ENCODE data around the gene TPX2. TPM values are rescaled to one million over a fixed set of nuclear protein-coding genes. Genes with fewer than 3 reads are reported as not detected.
A peak's percentile ranks its signal among the peaks of the same experiment; 100 is the strongest.

Gene TPX2
- polyA plus RNA-seq, 1 of the 3 experiments (the other 2 are of a cell fraction) = 17.1 TPM

GRCh38 chr20:31758521-31758920 lies 19.4 kb downstream of the TPX2 start:
- Histone ChIP-seq H3K79me2 (ENCODE audit: insufficient read depth) (peaks cover 100% of the 10 kb centered on the region), H3K9me2 (no peaks in the 10 kb centered on the region), H3F3A (replicated peaks; ENCODE audit: insufficient read depth) (peaks cover 24% of the 10 kb centered on the region), H3K36me3 (replicated peaks in 1 of 2; ENCODE audit: control insufficient read depth in 1 of 2, insufficient read depth in 2 of 2, low read length in 1 of 2) (peaks cover 0 to 20% of the 10 kb centered on the region in 2 experiments), H3K9me3 (no peaks in the 10 kb centered on the region), H3K27ac (ENCODE audit: low read depth in 2 of 2, low read length in 1 of 2) (0 out of 4 replicates have a peak overlapping the region, but pooled peaks of 1 of the 2 experiments have one; percentile 7), H3K4me3 (ENCODE audit: low read depth in 2 of 2, low read length in 1 of 2) (no peak overlapping the region), H4K20me1 (ENCODE audit: insufficient read depth) (peaks cover 22% of the 10 kb centered on the region; the same call in 1 of the 2 replicates), H3K27me3 (ENCODE audit: insufficient read depth) (no peaks in the 10 kb centered on the region), H2AFZ (ENCODE audit: low read depth) (no peak overlapping the region), H3K4me2 (no peak overlapping the region), H3K9ac (no peak overlapping the region), H3K4me1 (ENCODE audit: control insufficient read depth in 1 of 2, insufficient read depth in 2 of 2, low read depth in 1 of 2, low read length in 1 of 2) (peaks cover 0 to 10% of the 10 kb centered on the region in 2 experiments; a peak in 1 of 4 replicates)
- 96% methylated on average over 4 of the region's 4 CpGs for WGBS (ENCODE audit: low lambda C conversion rate)
- POLR2A ChIA-PET = interaction anchor here (0.7 kb wide), 1 partner anchor 12 kb away, joined by 4 read pairs; no protein-coding TSS in a partner anchor
- no peak for DNase-seq
- CTCF ChIA-PET = no interaction called here
- no peak for TF ChIP-seq GATA2 (CRISPR knock-in tag; IDR thresholded peaks at IDR 0.05)
- TF ChIP-seq TAF1 (IDR thresholded peaks at IDR 0.05; ENCODE audit: borderline replicate concordance, low read depth, low read length) = no peak
- no peak for TF ChIP-seq FOSL2 (IDR thresholded peaks at IDR 0.05; ENCODE audit: borderline replicate concordance, low read depth)
- TF ChIP-seq YY1 (IDR thresholded peaks at IDR 0.05; ENCODE audit: low read depth) = no peak
- TF ChIP-seq MXI1 (IDR thresholded peaks at IDR 0.05; ENCODE audit: low read depth, low read length) = no peak
- TF ChIP-seq FOXJ3 (CRISPR knock-in tag; IDR thresholded peaks at IDR 0.05) = no peak
- TF ChIP-seq TCF12 (IDR thresholded peaks at IDR 0.05) = no peak
- TF ChIP-seq SMC3 (IDR thresholded peaks at IDR 0.05; ENCODE audit: low read depth, low read length) = no peak
- TF ChIP-seq GABPA (IDR thresholded peaks at IDR 0.05; ENCODE audit: low read depth) = no peak
- TF ChIP-seq ELF1 (IDR thresholded peaks at IDR 0.05) = no peak
- TF ChIP-seq RXRA (IDR thresholded peaks at IDR 0.05; ENCODE audit: borderline replicate concordance, low read depth) = no peak
- TF ChIP-seq POLR2AphosphoS5 (IDR thresholded peaks at IDR 0.05; ENCODE audit: low read depth, low read length) = no peak
- no peak for TF ChIP-seq RFX5 (IDR thresholded peaks at IDR 0.05; ENCODE audit: low read length)
- TF ChIP-seq EZH2phosphoT487 (IDR thresholded peaks at IDR 0.05; ENCODE audit: borderline replicate concordance, low read depth) = no peak
- TF ChIP-seq, protein P1, sequence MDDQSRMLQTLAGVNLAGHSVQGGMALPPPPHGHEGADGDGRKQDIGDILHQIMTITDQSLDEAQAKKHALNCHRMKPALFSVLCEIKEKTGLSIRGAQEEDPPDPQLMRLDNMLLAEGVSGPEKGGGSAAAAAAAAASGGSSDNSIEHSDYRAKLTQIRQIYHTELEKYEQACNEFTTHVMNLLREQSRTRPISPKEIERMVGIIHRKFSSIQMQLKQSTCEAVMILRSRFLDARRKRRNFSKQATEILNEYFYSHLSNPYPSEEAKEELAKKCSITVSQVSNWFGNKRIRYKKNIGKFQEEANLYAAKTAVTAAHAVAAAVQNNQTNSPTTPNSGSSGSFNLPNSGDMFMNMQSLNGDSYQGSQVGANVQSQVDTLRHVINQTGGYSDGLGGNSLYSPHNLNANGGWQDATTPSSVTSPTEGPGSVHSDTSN (IDR thresholded peaks at IDR 0.05) = no peak
- TF ChIP-seq, protein P2, sequence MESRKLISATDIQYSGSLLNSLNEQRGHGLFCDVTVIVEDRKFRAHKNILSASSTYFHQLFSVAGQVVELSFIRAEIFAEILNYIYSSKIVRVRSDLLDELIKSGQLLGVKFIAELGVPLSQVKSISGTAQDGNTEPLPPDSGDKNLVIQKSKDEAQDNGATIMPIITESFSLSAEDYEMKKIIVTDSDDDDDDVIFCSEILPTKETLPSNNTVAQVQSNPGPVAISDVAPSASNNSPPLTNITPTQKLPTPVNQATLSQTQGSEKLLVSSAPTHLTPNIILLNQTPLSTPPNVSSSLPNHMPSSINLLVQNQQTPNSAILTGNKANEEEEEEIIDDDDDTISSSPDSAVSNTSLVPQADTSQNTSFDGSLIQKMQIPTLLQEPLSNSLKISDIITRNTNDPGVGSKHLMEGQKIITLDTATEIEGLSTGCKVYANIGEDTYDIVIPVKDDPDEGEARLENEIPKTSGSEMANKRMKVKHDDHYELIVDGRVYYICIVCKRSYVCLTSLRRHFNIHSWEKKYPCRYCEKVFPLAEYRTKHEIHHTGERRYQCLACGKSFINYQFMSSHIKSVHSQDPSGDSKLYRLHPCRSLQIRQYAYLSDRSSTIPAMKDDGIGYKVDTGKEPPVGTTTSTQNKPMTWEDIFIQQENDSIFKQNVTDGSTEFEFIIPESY (IDR thresholded peaks at IDR 0.05; ENCODE audit: borderline replicate concordance, low read depth) = no peak
- no peak for TF ChIP-seq CTCF (IDR thresholded peaks at IDR 0.05)
- no peak for TF ChIP-seq CHD2 (IDR thresholded peaks at IDR 0.05; ENCODE audit: low read length, partially characterized antibody)
- no peak for TF ChIP-seq MEF2A (IDR thresholded peaks at IDR 0.05; ENCODE audit: borderline replicate concordance, low read depth)
- no peak for TF ChIP-seq NFIC (IDR thresholded peaks at IDR 0.05; ENCODE audit: borderline replicate concordance)
